GM12875 (cell line): ENCODE measurements around the gene OR5H14.

Source experiments
- H3K4me3 ChIP-seq: one replicate; pipeline ENCODE4 v1.5.1; 2011; ENCODE audit warnings: low read depth, low read length, control low read depth
- CTCF ChIP-seq: IDR thresholded peaks from 2 replicates; pipeline ENCODE4 v1.5.1; 2011; ENCODE audit warnings: low read depth, mild to moderate bottlenecking, control low read depth, inconsistent platforms, low read length, moderate library complexity, borderline replicate concordance; ENCODE audit not compliant: insufficient read depth

The OR5H14 gene

GRCh38 chr3:98199020-98199419 is 51.7 kb downstream of the OR5H14 start:
- TF ChIP-seq CTCF, result no peak
- no peak overlapping the region for H3K4me3 ChIP-seq
